Measurements from ENCODE around the gene SYNE3. TPM values are rescaled to one million over a fixed set of nuclear protein-coding genes. Genes with fewer than 3 reads are reported as not detected.

Gene SYNE3
- total RNA-seq, 1 donor from 2014 or later, result 2.5 TPM

DNA sequence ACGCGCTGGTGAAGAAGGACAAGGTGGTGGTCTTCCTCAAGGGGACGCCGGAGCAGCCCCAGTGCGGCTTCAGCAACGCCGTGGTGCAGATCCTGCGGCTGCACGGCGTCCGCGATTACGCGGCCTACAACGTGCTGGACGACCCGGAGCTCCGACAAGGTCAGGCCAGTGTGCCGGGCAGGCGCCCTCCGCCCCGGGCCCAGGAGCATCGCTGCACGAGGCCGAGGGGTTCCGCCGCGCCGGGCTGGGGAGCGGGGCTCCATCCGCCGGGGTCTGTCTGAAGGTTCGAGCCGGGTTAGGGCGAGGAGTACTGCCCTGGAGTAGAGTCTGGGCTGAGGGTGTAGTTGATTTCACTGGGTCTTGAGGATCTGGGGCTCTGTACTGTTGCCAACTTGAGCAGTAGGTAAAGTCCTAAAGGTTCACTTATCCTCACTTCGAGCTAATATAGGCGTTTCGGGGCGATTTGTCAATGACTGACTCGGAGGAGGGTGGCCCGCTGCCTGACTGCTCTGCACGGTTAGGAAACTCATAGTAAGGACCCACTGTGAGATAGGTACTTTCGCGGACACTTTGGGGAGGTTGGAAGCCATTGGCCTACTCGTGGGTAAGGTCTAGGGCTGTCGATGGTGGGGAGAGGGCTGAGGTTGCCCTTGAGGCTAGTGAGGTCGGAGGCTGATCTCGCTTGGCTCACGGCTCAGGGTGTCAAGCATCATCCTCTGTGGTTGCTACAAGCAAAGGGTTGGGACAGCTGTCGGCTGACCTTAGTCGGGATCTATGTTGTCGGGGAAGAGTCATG is 19.0 kb upstream of the SYNE3 start:
- no peaks in the 10 kb centered on the region for H3K36me3 Mint-ChIP-seq (ENCODE audit: low read depth, unreplicated experiment)
- Histone ChIP-seq H3K79me2 (ENCODE audit: insufficient read depth, low read length) (peaks cover 92% of the 10 kb centered on the region), H3K27me3 (ENCODE audit: insufficient read depth, low read length) (no peaks in the 10 kb centered on the region), H3K9me3 (ENCODE audit: insufficient read depth, low read depth, low read length) (no peaks in the 10 kb centered on the region), H3K4me1 (ENCODE audit: insufficient read depth, low read length) (peaks cover 48% of the 10 kb centered on the region), H3K36me3 (ENCODE audit: insufficient read depth, low read length) (no peaks in the 10 kb centered on the region), H3K4me2 (ENCODE audit: low read length) (peak overlapping the region; percentile 99), H3K4me3 (ENCODE audit: insufficient read depth, low read depth, low read length) (peak overlapping the region; percentile 91), H4K20me1 (ENCODE audit: insufficient read depth, low read length) (peaks cover 70% of the 10 kb centered on the region), H3K27ac (ENCODE audit: low read depth, low read length) (peak overlapping the region; percentile 75), H2AFZ (ENCODE audit: low read depth, low read length) (peak overlapping the region; percentile 51), H3K9ac (ENCODE audit: low read length) (peak overlapping the region; percentile 90)
- TF ChIP-seq EZH2 (IDR thresholded peaks at IDR 0.05; ENCODE audit: insufficient read depth, low read length) (no peak), CTCF (IDR thresholded peaks at IDR 0.05; ENCODE audit: insufficient read depth, low read depth, low read length) (no peak)
- H3K4me1 Mint-ChIP-seq (ENCODE audit: low read depth, unreplicated experiment), result peaks cover 34% of the 10 kb centered on the region
- no peak for FAIRE-seq
- peak overlapping the region; percentile 96 for H3K4me3 Mint-ChIP-seq (ENCODE audit: unreplicated experiment)
- H3K27me3 Mint-ChIP-seq (ENCODE audit: low read depth, unreplicated experiment), result no peaks in the 10 kb centered on the region
- no peaks in the 10 kb centered on the region for H3K9me3 Mint-ChIP-seq (ENCODE audit: unreplicated experiment)
- peak overlapping the region; percentile 77 for H3K27ac Mint-ChIP-seq (ENCODE audit: unreplicated experiment)
- DNase-seq (ENCODE audit: low read depth), result no peak

DNA sequence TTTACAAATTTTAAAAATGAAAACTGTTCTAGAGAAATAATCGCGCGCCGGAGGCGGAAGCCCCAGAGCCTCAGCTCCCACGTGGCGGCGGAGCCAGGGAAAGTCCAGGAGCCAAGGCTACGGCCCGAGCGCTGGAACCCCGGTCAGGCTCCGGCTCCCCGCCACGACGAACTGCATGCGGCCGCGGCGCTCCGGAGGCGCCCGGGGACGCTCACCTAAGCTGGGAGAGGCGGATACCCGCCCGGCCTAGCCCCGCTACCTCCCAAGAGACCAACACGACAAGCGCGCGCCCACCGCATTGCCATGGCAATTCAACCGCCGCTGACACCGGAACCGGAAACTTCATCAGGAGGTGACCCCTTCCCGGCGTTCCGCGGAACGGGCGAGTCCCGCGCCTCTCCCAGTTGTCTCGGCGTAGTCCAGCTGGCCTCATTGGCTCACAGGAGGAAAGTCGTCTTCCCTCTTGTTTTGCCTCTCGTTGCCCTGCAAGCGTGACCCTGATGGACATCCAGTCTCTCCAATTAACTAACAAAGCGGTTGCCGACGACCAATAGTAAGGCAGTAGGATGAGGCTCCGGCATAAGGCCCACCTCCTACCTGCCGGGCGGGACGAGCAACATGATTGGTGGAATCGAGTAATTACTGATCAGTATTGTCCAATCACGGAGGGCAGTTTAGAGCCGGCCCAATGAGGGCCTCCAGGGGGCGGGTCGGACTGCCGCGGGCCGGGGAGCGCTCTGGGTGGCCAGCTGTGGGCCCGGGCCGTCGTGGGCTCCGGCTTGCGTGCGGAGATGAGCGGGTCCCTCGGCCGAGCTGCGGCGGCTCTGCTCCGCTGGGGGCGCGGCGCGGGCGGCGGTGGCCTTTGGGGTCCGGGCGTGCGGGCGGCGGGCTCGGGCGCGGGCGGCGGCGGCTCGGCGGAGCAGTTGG is 18.1 kb upstream of the SYNE3 start, which contains the start of gene GLRX5:
Gene GLRX5, plus strand, starts transcription at position 752 of the 927 bp plus-strand sequence. Its CDS starts 40 bp downstream, at position 792.
- H3K4me3 Mint-ChIP-seq (ENCODE audit: unreplicated experiment), result peak within 1 kb of the TSS; percentile 96
- peak within 1 kb of the TSS; percentile 83 for H3K27ac Mint-ChIP-seq (ENCODE audit: unreplicated experiment)
- Histone ChIP-seq H3K4me1 (ENCODE audit: insufficient read depth, low read length) (peaks cover 50% of the 10 kb centered on the region), H3K9ac (ENCODE audit: low read length) (peak within 1 kb of the TSS; percentile 92), H3K9me3 (ENCODE audit: insufficient read depth, low read depth, low read length) (no peaks in the 10 kb centered on the region), H2AFZ (ENCODE audit: low read depth, low read length) (peak within 1 kb of the TSS; percentile 51), H3K4me2 (ENCODE audit: low read length) (peak within 1 kb of the TSS; percentile 99), H3K36me3 (ENCODE audit: insufficient read depth, low read length) (no peaks in the 10 kb centered on the region), H3K27ac (ENCODE audit: low read depth, low read length) (peak within 1 kb of the TSS; percentile 92), H4K20me1 (ENCODE audit: insufficient read depth, low read length) (peaks cover 73% of the 10 kb centered on the region), H3K27me3 (ENCODE audit: insufficient read depth, low read length) (no peaks in the 10 kb centered on the region), H3K4me3 (ENCODE audit: insufficient read depth, low read depth, low read length) (peak within 1 kb of the TSS; percentile 93), H3K79me2 (ENCODE audit: insufficient read depth, low read length) (peaks cover 93% of the 10 kb centered on the region)
- FAIRE-seq (peak; percentile 54), DNase-seq (ENCODE audit: low read depth) (peak; percentile 100)
- peaks cover 38% of the 10 kb centered on the region for H3K4me1 Mint-ChIP-seq (ENCODE audit: low read depth, unreplicated experiment)
- TF ChIP-seq CTCF (IDR thresholded peaks at IDR 0.05; ENCODE audit: insufficient read depth, low read depth, low read length) (no peak), EZH2 (IDR thresholded peaks at IDR 0.05; ENCODE audit: insufficient read depth, low read length) (no peak)
- no peaks in the 10 kb centered on the region for H3K9me3 Mint-ChIP-seq (ENCODE audit: unreplicated experiment)
- no peaks in the 10 kb centered on the region for H3K27me3 Mint-ChIP-seq (ENCODE audit: low read depth, unreplicated experiment)
- no peaks in the 10 kb centered on the region for H3K36me3 Mint-ChIP-seq (ENCODE audit: low read depth, unreplicated experiment)

Data from astrocyte (in vitro differentiated cells and primary cell).